H7 (cell line): ENCODE data around the gene ABTB2. TPM values are rescaled to one million over a fixed set of nuclear protein-coding genes. Genes with fewer than 3 reads are reported as not detected.
"Not testable (repeated sequence)": the region's sequence is repeated elsewhere in the genome, so short reads cannot be mapped to it uniquely, and the experiment has no call there.

Experiments used
- DNase-seq: peaks from one replicate; pipeline ENCODE4 v3.0.0; 2012
- H3K27me3 ChIP-seq: 2 replicates; pipeline ENCODE4 v1.6.0; 2011; ENCODE audit warnings: mild to moderate bottlenecking, low read length; ENCODE audit not compliant: control insufficient read depth, insufficient read depth
- H3K36me3 ChIP-seq: replicated peaks from 2 replicates; pipeline ENCODE4 v1.5.1; 2011; ENCODE audit warnings: low read length; ENCODE audit not compliant: control insufficient read depth, insufficient read depth
- H3K4me3 ChIP-seq: 2 replicates; pipeline ENCODE4 v1.5.1; 2011; ENCODE audit warnings: low read depth, mild to moderate bottlenecking, control low read depth, low read length, moderate library complexity; ENCODE audit not compliant: insufficient read depth
- total RNA-seq: library from RNA; depleted of rRNA; stranded (reverse); fragments of >200 nt; shearing (Covaris generic); gene quantifications from 2 replicates; pipeline ENCODE4 v1.2.3, GENCODE V29; 2014

ABTB2 gene
- total RNA-seq, 1 experiment from 2014 or later: 12.2 TPM

DNA sequence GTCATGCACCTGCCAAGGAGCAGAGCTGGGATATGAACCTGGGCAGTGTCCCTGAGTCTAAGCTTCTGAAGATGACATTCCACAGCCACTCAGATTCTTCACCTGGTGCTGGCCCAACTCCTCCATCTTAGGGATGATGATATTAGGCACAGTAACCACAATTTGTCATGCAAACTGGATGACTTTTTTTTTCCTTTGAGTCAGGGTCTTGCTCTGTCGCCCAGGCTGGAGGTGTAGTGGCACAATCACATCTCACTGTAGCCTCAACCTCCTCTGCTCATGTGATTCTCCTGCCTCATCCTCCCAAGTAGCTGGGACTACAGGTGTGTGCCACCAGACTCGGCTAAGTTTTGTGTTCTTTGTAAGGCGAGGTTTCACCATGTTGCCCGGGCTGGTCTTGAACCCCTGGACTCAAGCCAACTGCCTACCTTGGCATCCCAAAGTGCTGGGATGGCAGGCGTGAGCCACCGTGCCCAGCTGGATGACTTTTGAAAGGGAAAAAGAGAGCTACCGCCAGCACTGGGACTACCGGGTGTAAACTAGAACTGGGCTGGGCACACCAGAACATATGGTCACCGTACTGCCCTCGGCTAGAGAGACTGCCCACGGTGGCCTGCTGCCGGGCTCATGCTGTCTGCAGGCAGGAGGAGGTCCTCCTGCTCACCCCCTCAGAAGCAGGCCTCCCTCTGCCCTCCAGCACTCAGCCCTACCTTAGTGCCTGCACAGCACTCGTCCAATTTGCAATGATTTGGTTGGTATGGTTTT, 174.7 kb downstream of the ABTB2 start:
- DNase-seq: no peak
- no peaks in the 10 kb centered on the region for H3K27me3 ChIP-seq
- no peak overlapping the region for H3K4me3 ChIP-seq
- H3K36me3 ChIP-seq: no peaks in the 10 kb centered on the region

DNA sequence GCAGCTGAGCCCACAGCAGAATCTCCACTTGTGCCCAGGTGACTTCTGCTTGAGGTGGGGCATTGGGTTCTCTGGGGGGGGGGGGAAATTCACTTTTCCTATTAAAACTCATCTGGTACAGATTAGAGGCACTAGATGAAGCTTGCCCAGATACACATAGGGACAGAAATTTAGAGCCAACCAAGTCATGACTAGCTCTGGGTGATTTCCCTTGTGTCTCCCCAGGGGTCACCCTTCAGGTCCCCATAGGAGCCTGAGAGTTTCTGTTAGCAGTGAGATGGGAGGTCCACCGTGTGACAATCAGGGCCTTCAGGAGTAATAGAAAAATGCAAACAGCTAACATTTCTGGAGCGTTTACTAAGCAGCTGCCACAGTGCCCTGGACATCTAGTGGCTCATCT, 175.4 kb downstream of the ABTB2 start:
- Histone ChIP-seq H3K4me3 (no peak overlapping the region), H3K36me3 (no peaks in the 10 kb centered on the region), H3K27me3 (no peaks in the 10 kb centered on the region)
- no peak for DNase-seq

DNA sequence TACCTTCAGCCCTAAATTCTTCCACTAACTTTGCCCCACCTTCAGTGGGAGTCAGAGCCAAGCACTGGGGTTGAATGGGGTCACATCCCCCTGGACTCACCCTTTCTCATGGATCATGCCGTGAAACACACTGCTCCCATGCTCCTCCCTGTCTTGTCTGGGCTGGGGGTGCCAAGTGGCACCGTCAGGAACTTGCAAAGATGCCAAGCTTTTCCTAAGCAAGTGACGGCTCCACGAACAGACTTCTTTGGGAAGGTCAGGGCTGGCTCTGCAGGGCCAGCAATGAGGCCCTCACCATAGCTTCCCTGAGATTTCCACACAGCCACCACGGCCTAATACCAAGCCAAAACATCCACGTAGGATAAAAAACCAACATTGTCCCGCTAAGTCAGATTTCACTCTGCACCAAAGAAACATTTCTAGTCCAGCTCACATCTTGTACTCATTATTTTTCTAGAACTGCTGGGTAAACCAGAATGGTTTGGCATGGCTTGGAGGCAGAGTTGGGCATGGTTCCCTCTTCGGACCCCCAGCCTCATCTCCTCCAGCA, 175.9 kb downstream of the ABTB2 start:
- no peaks in the 10 kb centered on the region for H3K27me3 ChIP-seq
- H3K36me3 ChIP-seq: no peaks in the 10 kb centered on the region
- H3K4me3 ChIP-seq: no peak overlapping the region
- DNase-seq: no peak

DNA sequence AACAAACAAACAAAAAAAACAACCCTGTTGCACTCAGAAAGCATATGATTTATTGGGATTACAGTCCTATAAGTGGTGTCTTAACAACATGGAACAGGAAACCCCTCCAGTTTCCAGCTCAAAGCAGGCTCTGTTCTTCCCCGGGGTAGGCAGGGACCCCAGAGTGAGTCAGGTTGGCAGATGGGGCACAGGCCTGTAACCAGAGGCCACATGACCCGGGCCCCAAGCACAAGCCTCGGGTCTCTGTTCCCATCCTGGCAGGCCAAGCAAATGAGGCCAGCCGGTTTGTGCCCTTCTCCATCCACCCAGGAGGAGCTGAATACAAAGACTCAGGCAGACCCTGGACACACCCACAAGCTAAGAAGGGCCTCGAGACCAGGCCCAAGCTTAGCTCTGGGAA, 176.6 kb downstream of the ABTB2 start:
- no peaks in the 10 kb centered on the region for H3K27me3 ChIP-seq
- no peak for DNase-seq

DNA sequence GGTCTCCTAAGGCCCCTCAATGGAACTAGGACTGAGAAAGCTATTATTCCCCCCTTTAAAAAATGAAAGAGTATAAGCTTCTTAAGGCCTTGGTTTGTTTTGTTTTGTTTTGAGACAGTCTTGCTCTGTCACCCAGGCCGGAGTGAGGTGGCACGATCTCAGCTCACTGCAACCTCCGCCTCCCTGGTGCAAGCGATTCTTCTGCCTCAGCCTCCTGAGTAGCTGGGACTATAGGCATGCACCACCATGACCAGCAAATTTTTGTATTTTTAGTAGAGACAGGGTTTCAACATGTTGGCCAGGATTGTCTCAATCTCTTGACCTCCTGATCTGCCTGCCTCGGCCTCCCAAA, 177.0 kb downstream of the ABTB2 start:
- H3K4me3 ChIP-seq, DNase-seq, H3K27me3 ChIP-seq, H3K36me3 ChIP-seq: not testable (repeated sequence)

More for the DNA sequence above, 176.6 kb downstream of the ABTB2 start:
- Histone ChIP-seq H3K36me3 (no peaks in the 10 kb centered on the region), H3K4me3 (no peak overlapping the region)

DNA sequence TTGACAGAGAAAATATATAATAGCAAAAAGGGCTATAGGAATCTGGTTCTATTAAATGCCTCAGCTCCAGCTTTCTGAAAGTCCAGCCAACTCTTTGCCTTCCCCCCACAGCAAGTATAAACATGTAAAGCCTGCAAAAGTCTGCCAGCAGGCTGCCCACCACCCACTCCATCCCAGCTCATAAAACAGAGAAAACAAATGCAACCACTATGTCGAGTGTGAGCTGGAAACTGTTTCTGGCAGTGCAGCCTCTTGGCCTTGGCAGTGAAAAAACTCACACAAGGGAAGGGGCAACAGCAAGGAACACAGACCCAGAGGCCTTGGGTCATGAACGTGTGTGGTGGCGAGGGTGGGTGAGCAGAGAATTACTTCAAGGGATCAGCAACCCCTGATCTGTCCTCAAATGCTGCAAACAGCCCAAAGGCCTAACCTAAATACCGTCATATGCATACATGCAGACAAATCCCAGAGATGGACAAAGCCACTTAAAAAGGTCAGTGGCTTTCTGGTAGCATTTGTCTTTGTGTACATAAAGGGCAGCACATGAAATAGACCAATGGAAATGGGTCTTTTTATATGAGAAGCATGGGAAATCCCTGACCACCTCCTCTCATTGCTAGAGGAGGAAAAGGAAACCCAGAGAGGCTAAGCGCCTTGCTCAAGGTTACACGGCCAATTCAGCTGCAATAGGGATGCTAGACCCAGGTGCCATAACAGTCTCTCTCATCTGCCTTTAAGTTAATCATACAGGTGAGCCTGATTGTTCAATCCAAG, 177.6 kb downstream of the ABTB2 start:
- no peak for DNase-seq
- Histone ChIP-seq H3K4me3 (no peak overlapping the region), H3K36me3 (no peaks in the 10 kb centered on the region), H3K27me3 (no peaks in the 10 kb centered on the region)

DNA sequence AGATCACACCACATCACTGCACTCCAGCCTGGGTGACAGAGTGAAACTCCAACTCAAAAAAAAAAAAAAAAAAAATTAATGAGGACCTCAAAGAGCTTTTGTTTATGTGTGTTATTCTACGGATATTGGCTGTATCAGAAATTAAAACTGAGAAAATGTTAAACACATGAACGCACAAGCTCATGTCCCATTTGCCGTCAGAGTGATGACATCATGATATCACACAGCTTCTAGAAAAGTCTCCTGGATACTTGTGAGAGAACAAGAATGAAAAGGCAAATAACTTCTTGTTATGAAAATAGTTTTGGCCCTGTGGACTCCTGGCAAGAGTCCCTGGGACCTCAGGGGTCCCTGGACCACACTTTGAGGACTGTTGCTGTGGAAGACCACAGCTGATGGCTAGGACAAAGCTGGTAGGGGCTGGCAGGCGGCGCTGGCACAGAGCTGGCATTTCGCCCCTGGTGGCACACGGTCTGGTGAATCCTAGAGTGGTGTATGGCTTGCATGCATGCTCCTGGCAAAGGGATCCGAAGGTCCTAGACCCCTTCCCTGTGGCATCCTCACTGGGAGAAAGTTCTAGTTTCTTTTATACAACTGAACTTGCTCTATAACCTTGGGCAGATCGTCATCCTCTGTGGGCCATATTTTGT, 178.7 kb downstream of the ABTB2 start:
- no peak overlapping the region for H3K4me3 ChIP-seq
- no peaks in the 10 kb centered on the region for H3K36me3 ChIP-seq
- DNase-seq: no peak
- no peaks in the 10 kb centered on the region for H3K27me3 ChIP-seq

DNA sequence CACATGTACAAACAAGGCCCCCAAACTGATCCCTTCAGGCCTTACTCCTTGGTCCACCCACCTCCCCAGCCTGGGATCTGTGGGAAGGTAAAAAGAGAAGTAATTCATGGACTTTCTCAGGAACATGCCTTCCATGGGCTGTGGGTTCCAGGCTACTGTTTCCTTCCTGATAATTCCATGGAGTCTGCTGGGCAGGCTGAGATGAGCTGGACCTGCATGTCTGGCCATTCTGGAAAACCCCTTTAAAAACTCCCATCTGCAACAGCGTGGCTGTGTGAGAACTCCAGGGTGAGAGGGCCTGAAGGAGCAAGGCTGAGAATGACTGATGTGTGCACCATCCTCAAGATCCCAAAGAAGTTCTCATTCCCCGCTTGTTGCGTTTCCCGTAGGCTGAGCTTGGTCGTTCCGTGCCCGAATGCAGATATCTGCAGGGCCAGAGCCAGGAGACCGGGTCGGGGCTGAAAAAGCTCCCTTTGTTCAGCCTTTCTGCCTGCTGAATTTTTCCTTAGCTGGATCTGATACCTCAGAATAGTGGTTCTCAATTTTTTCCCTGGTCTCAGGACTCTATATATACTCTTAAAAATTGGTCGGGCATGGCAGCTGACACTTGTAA, 179.5 kb downstream of the ABTB2 start:
- no peak for DNase-seq

DNA sequence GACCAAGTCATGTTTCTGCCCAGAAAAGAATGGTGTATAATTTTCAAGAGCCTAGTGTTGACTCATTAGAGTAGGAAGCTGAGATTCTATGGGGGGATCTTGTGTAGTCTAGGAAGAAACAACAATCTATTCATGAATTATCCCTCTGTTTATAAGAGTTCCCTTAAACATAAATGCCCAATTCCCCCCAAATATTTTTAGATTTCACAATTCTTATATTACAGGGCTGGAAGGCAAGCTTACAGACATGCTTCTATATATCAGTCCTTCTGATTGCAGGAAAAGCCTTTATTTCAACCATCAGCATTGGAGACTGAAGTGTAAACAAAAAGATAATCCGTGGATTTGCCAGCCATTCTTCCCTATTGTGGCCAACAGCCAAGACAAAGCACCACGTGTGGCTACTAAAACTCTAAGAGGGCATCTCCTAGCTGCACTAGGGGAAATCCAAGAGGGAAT, 181.0 kb downstream of the ABTB2 start:
- no peaks in the 10 kb centered on the region for H3K36me3 ChIP-seq
- H3K27me3 ChIP-seq: no peaks in the 10 kb centered on the region
- DNase-seq: no peak
- no peak overlapping the region for H3K4me3 ChIP-seq

More for the DNA sequence above, 179.5 kb downstream of the ABTB2 start:
- Histone ChIP-seq H3K27me3 (no peaks in the 10 kb centered on the region), H3K4me3 (no peak overlapping the region), H3K36me3 (no peaks in the 10 kb centered on the region)

DNA sequence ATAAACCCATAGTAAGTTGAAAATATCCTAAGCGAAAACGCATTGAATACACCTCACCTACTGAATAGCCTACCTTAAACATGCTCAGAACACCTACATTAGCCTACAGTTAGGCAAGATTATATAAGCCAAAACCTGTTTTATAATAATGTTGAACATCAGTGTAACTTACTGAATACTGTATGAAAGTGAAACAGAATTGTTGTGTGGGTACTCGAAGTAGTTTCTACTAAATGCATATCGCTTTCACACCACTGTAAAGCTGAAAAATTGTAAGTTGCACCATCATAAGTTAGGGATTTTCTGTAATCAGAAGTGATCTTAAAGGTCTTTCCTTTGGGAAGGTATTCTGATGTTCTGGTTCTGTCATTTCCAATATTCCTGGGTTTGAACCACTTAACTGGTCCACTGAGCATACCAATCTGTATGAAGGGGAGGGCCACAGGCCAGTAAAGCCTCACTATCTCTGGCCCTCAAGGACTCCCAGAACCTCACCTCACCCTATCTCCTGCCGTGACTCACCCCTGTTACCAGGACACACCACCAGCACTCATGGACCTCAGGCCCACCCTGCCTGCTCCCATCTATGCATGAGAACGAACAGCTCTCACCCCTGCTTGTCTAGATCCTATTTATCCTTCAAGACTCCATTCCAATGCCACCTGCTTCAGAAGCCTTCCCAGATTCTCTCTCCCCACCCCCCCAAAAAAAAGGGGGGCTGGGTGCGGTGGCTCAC, 182.4 kb downstream of the ABTB2 start:
- Histone ChIP-seq H3K4me3 (no peak overlapping the region), H3K27me3 (no peaks in the 10 kb centered on the region), H3K36me3 (no peaks in the 10 kb centered on the region)
- DNase-seq: no peak

DNA sequence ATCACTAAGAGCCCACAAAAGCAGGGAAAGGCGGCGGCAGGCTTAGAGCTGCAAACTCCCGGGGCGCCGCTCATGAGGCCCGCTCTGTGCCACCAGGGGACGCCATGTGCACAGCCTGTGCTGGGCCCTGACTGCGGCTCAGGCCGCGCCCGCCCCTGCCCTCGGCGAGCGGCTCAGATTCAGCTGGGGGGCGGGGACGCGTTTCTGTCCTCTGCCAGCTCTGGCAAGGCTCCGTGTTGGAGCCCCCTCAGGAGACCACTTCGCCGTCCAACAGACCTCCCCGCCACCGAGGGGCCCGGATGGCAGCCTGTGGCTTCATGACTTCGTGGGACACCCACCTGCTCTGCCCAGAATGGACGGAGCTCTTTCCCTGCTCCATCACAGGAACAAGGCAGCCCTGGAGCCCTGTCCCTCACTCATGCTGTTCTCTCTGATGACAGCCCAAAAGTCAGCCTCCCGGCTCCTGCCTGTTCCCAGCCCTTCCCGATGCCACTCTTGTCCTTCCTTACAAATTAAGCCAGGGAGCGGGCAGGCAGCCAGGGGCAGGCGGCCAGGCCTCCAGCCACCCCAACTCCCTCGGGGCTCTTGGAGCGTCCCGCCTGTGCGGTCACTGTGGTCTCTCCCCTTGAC, 183.3 kb downstream of the ABTB2 start:
- Histone ChIP-seq H3K36me3 (no peaks in the 10 kb centered on the region), H3K27me3 (no peaks in the 10 kb centered on the region), H3K4me3 (peak overlapping the region; percentile 32)
- peak; percentile 98 for DNase-seq

DNA sequence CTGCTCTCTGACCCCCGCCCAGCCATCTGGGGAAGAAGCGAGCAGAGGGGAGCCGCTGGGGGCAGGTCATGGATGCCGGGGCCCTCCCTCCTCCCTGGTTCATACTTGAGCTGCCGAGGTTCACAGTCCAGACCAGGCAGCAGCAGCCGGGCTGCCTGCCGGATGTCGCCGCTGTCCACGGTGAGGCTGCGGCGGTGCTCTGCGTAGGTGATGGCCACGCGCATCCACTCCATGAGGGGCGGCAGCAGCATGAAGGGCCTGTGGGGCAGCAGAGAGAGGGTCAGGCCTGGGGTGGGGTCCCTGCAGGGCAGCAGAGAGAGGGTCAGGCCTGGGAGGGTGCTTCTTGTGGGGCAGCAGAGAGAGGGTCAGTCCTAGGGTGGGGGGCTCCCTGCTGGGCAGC, 184.8 kb downstream of the ABTB2 start:
- DNase-seq: no peak
- H3K4me3 ChIP-seq: no peak overlapping the region

DNA sequence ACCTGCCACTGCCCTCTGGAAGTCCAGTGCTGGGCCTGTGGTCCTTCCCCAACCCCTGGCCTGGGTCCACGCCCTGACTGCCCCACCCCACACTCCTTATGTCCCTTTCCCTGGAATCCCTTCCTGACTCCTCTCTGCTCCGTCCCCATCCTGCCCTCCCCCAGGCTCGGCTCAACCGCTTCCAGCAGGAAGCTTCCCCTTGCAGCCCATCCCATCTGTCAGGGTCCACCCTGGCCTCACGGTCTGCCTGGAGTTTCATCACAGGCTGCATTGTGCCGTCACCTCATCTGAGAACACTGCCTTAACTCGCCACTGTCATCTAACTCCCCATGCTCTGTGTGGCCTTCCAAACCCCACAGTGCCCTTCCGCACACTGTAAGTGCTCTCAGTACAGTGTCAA, 188.1 kb downstream of the ABTB2 start:
- Histone ChIP-seq H3K36me3 (no peaks in the 10 kb centered on the region), H3K27me3 (no peaks in the 10 kb centered on the region), H3K4me3 (no peak overlapping the region)
- no peak for DNase-seq

More for the DNA sequence above, 184.8 kb downstream of the ABTB2 start:
- Histone ChIP-seq H3K36me3 (no peaks in the 10 kb centered on the region), H3K27me3 (no peaks in the 10 kb centered on the region)
